NCI-H2196 treated with DMSO at 0.1 percent for 48 hours (cell line): ENCODE measurements around the gene COG5.

ENCODE experiments used
- DNase-seq: peaks from one replicate; lab custom pipeline; 2025; ENCODE audit not compliant: unreplicated experiment; lab: John Stamatoyannopoulos, UW

Gene COG5

GRCh38 chr7:107396081-107396480 is 167.6 kb downstream of the COG5 start:
- DNase-seq = no peak

- DNase-seq = no peak
These were observed 168.9 kb downstream of the COG5 start for GRCh38 chr7:107394831-107395230.

GRCh38 chr7:107394276-107394675 is 169.4 kb downstream of the COG5 start:
- no peak for DNase-seq

- no peak for DNase-seq
These were observed 170.9 kb downstream of the COG5 start for GRCh38 chr7:107392830-107393229.

- DNase-seq = no peak
These were observed 172.8 kb downstream of the COG5 start for GRCh38 chr7:107390916-107391315.

- DNase-seq = no peak
These were observed 175.1 kb downstream of the COG5 start for GRCh38 chr7:107388604-107389003.

GRCh38 chr7:107387573-107388219 is 176.0 kb downstream of the COG5 start:
- no peak for DNase-seq

GRCh38 chr7:107387128-107387527 is 176.6 kb downstream of the COG5 start:
- no peak for DNase-seq

- no peak for DNase-seq
These were observed 177.1 kb downstream of the COG5 start for GRCh38 chr7:107386548-107387102.

- DNase-seq = no peak
These were observed 179.7 kb downstream of the COG5 start for GRCh38 chr7:107384025-107384424.

GRCh38 chr7:107383203-107383602 is 180.5 kb downstream of the COG5 start:
- DNase-seq = no peak

GRCh38 chr7:107381453-107381852 is 182.3 kb downstream of the COG5 start:
- DNase-seq = no peak

- DNase-seq = no peak
These were observed 190.4 kb downstream of the COG5 start for GRCh38 chr7:107373354-107373753.

GRCh38 chr7:107372298-107372697 is 191.4 kb downstream of the COG5 start:
- no peak for DNase-seq

- no peak for DNase-seq
These were observed 192.9 kb downstream of the COG5 start for GRCh38 chr7:107370816-107371215.

GRCh38 chr7:107364787-107365186 is 198.9 kb downstream of the COG5 start:
- no peak for DNase-seq

- DNase-seq = no peak
These were observed 204.0 kb downstream of the COG5 start for GRCh38 chr7:107359520-107360316.

- DNase-seq = no peak
These were observed 208.1 kb downstream of the COG5 start for GRCh38 chr7:107355616-107356015.

- no peak for DNase-seq
These were observed 209.1 kb downstream of the COG5 start for GRCh38 chr7:107354640-107355039.

GRCh38 chr7:107353701-107354100 is 210.0 kb downstream of the COG5 start:
- DNase-seq = no peak

- no peak for DNase-seq
These were observed 217.8 kb downstream of the COG5 start for GRCh38 chr7:107345898-107346297.

- DNase-seq = no peak
These were observed 218.9 kb downstream of the COG5 start for GRCh38 chr7:107344799-107345198.
